Brain microvascular endothelial cell (primary cell): ENCODE data around the gene WDFY4.

Experiments used
- DNase-seq: peaks from one replicate; pipeline ENCODE4 v3.0.0-alpha.2; 2020
- H3K27ac ChIP-seq: fragments of 250-450 bp; sonication (Bioruptor Pico); 2 replicates; pipeline ENCODE4 v1.5.1; 2020; ENCODE audit warnings: mild to moderate bottlenecking, moderate library complexity
- H3K27me3 ChIP-seq: fragments of 250-450 bp; sonication (Bioruptor Pico); replicated peaks from 2 replicates; pipeline ENCODE4 v1.5.1; 2020; ENCODE audit warnings: mild to moderate bottlenecking
- H3K36me3 ChIP-seq: fragments of 250-450 bp; sonication (Bioruptor Pico); replicated peaks from 2 replicates; pipeline ENCODE4 v1.5.1; 2020; ENCODE audit warnings: mild to moderate bottlenecking
- H3K4me3 ChIP-seq: 2 replicates; pipeline ENCODE4 v1.5.1; 2011; ENCODE audit warnings: low read depth, mild to moderate bottlenecking, control low read depth, low read length, moderate library complexity
- in situ Hi-C: cut with HindIII; loops from 2 replicates; pipeline ENCODE4 v1.10.0; 2017; ENCODE audit warnings: low sequenced_read_pairs, low pct_ligation_motif_present
- TF ChIP-seq, protein P1 (sequence below): IDR thresholded peaks from 2 replicates; pipeline ENCODE4 v1.5.1; 2011; ENCODE audit warnings: low read depth, mild to moderate bottlenecking, moderate library complexity, low read length, control low read depth, inconsistent platforms; ENCODE audit errors: missing control alignments

Gene WDFY4

DNA sequence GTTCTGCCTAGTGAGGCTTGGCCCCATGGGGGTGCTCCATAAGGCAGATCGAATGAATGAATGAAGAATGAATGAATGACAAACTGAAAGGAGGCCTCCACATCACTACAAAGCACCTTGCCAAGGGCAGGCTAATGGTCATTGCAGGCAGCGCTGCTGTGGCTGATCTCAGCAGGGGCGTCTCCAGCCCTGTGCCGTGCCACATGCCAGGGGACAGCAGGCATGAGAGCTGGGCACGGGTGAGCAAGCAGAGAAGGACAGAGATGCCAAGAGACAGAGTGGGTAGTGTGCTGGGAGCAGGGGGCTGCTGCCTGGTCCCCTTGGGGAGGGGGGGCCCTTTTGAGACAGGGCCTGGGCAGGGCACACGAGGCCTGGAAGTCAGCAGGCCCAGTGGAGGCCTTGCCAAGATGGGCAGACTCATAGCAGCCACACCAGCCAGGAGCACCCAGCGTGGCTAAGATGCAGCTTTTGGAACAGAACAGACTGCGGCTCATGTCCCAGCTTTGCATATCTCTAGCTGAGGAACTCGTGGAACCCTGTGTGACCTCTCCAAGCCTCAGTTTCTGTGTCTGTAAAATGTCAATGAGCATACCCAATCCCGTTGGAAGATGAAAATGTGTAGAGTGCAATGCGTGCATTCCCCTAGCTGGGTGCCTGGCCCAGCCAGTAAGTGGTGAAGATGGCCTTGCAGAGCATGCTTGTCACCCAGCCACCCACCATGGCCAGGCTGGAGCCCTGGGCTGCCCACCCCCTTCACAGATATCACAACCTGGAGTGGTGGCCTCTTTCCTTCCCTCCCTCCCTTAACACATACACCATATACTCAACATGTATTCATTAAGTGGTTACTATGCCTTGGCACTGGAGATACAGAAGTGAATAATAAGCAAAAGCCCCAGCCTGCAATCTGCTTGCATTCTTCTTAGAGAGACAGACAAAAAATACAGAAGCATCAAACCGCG is 316.0 kb downstream of the WDFY4 start:
- Histone ChIP-seq H3K4me3 (no peak overlapping the region), H3K27me3 (no peaks in the 10 kb centered on the region), H3K36me3 (no peaks in the 10 kb centered on the region), H3K27ac (no peak overlapping the region)
- in situ Hi-C loops: no loop called here
- TF ChIP-seq, protein P1, sequence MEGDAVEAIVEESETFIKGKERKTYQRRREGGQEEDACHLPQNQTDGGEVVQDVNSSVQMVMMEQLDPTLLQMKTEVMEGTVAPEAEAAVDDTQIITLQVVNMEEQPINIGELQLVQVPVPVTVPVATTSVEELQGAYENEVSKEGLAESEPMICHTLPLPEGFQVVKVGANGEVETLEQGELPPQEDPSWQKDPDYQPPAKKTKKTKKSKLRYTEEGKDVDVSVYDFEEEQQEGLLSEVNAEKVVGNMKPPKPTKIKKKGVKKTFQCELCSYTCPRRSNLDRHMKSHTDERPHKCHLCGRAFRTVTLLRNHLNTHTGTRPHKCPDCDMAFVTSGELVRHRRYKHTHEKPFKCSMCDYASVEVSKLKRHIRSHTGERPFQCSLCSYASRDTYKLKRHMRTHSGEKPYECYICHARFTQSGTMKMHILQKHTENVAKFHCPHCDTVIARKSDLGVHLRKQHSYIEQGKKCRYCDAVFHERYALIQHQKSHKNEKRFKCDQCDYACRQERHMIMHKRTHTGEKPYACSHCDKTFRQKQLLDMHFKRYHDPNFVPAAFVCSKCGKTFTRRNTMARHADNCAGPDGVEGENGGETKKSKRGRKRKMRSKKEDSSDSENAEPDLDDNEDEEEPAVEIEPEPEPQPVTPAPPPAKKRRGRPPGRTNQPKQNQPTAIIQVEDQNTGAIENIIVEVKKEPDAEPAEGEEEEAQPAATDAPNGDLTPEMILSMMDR: no peak
- no peak for DNase-seq

DNA sequence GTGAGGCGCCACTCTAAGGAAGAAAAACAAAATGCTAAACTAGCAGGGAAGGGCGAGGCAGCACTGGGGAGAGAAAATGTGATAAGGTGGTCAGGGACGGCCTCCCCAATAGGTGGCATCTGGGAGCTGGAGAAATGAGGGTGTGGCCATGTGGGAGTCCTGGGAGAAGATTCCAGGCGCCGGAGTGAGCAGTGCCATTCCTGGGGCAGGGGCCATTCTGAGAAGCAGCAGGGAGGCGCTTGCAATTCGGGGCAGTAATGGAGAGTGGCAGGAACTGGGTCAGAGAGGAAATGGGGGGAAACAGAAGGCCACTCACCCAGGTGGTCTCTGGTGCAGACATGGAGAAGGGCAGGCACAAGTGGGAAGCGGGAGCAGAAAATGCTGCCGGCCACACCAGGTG is 316.7 kb downstream of the WDFY4 start:
- TF ChIP-seq, protein P1: peak; percentile 41
- no peak for DNase-seq
- no peaks in the 10 kb centered on the region for H3K36me3 ChIP-seq
- no peaks in the 10 kb centered on the region for H3K27me3 ChIP-seq
- in situ Hi-C loops: no loop called here
- no peak overlapping the region for H3K4me3 ChIP-seq
- no peak overlapping the region for H3K27ac ChIP-seq

DNA sequence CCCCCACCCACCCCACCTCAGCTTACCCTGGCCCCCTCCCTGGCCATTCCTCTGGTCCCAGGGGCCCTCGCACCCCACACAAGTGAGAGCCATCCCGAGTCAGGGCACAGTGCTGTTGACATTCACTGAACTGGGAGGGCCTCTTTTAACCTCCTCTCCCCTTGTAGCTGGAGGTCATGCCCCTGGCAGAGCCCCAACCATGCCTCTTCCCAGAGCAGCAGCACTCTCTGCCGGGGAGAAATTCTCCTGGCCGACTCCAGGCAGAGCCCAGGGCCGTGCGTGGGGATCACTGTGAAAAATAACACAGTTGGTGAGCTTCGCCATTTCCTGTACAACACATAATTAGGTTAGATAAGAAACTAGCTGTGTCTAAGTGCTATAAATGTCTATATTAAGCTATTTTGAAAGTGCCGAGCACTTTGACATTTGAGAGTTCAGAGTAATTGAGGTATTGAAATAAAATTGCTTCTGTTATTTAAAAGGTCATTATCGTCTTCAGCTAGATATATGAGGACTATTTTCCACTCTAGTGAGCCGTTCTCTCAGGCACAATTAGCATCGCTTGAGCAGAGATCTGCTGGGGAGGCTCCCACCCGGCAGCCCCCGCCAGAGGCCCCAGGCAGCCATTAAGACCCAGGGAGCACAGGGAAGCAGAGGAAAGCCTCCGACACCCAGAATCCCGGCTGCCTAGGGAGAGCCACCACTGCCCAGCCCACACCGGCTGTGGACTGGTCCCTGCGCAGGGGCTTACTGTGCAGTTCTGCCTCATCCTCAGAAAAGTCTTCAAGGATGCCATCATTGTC is 317.4 kb downstream of the WDFY4 start:
- no peak overlapping the region for H3K4me3 ChIP-seq
- in situ Hi-C loops: no loop called here
- H3K27me3 ChIP-seq: no peaks in the 10 kb centered on the region
- DNase-seq: no peak
- TF ChIP-seq, protein P1: no peak
- no peaks in the 10 kb centered on the region for H3K36me3 ChIP-seq
- no peak overlapping the region for H3K27ac ChIP-seq

DNA sequence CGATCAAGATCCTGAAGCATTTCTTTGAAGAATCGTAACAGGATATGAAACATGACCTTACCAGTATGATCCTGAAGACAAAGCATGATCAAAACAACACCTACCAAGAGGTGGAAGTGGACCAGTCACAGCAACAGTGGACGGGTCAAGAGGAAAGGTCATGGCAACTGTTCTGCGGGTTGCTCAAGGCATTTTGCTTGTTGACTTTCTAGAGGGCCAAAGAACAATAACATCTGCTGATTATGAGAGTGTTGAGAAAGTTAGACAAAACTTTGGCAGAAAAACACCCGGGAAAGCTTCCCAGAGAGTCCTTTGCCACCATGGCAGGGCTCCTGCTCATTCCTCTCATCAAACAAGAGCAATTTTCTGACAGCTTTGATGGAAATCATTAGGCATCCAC is 320.6 kb downstream of the WDFY4 start:
- DNase-seq: no peak
- H3K27me3 ChIP-seq: peaks cover 10% of the 10 kb centered on the region
- in situ Hi-C loops: no loop called here
- H3K4me3 ChIP-seq: no peak overlapping the region
- no peak overlapping the region for H3K27ac ChIP-seq
- no peaks in the 10 kb centered on the region for H3K36me3 ChIP-seq
- TF ChIP-seq, protein P1: no peak

DNA sequence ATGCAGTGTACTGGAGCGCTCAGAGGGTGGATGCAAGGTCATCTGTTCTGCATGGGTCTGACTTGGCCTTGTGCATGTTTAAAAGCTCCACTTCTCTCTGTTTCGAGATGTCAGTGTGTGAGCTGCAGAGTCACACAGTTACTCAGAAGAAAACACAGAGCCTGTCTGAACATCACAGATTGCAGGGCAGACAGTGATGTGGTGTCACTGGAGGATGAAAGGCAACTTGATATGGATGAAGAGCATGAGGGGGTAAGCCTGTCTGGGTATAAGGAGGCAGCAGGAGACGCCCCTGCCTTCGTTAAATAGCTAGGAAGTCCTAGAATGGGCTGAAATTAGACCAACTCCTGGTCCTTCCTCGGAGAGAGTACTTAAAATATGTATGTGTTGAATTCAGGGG is 322.5 kb downstream of the WDFY4 start:
- Histone ChIP-seq H3K36me3 (no peaks in the 10 kb centered on the region), H3K27ac (no peak overlapping the region), H3K4me3 (no peak overlapping the region), H3K27me3 (peaks cover 10% of the 10 kb centered on the region)
- TF ChIP-seq, protein P1: no peak
- no peak for DNase-seq
- in situ Hi-C loops: no loop called here
